GM15510 (cell line): ENCODE measurements around the gene REEP6.

ENCODE experiments used
- POLR2A ChIP-seq: IDR thresholded peaks from 3 replicates; pipeline ENCODE4 v1.6.1; 2011; ENCODE audit warnings: borderline replicate concordance; ENCODE audit not compliant: insufficient read length; ENCODE audit errors: extremely low read depth

The REEP6 gene

DNA sequence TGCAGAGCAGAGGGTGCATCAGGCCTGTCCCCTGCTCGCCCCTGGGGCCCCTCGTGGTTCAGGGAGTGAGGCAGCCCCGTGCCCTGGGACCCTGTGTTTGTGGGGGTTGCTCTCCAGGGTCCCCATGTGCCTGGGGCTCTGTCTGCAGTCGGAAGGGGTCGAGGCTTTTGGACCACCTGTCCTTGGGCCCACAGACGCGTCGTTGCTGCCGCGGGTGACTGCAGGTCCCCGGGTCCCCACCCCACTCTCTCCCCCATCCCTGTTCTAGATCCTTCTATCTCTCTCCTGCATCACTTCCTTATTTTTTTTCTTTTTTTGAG is 2.7 kb upstream of the REEP6 start:
- no peak for TF ChIP-seq POLR2A

DNA sequence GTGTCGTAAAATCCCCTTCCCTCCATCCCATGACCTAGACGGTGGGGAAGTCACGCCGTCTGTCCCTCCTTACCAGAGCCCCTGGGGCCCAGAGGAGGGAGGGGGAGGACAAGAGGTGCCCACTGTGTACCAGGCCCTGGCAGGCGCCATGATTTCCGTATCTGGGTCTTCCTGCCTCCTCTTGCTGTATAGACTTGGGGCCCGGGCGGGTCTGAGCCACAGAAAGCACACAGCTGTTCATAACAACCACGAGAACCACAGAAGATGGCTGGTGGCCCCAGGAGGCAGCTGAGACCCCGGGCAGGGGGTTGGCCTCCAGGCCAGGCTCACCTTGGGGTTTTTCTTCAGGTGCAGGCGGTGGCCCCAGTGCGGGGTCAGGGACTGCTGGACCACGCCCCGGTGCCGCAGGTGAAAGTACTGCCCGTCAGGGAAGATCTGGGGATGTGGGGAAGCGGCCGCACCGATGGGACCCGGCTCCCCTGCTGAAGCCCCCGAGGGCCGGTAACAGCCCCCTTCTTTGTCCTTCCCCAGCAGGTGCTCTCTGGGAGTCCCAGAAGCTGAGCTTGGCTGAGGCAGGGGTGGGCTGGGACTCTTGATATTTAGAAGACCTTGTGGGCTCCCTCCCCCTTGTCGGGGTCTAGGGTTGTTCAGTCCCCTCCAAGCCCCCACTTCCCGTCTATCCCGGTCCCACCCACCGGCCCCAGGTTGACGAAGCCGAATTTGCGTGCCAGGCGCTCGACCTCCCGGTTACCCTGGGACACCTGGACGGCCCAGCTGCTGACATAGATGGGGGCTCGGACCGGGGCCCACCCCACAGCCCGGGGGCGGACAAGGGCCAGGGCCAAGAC is 1.3 kb upstream of the REEP6 start:
- TF ChIP-seq POLR2A: peak; percentile 35

DNA sequence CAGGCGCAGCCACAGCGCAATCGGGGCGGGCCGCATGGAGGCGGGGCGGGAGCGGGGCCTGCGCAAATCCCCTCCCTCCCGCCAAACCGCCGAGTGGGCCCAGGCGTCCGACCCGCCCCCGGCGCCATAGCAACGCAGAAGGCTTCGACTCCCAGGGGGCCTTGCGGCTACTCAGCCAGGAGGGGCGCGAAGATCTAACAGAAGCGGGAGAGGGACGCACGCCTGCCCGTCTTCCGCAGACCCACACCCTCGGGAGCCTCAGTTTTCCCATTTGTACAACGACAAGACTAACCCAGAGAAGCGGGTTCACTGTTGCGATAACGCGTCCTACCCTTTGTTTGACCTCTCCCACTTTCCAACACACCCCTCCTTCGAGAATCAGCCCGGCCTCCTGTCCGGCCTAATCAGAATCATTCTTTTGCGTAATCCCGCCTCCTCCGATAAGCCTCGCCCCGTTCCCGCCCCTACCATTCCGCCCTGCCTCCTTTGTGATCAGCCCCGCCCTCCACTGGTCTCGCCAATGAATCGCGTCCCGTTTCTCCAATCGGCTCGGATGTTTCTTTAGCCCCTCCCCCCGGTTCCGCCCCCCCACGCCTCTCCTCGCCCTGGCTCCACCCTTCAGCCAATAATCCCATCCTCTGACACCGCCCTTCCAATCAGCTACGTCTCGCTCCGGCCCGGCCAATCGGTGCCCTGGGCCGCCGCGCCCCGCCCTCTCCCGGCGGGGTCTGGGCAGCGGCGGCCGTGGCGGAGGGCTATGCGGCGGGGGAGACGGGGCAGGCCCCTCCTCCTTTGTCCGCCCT is 469 bp upstream of the REEP6 start, which contains the start of gene PCSK4:
Gene PCSK4, minus strand, starts transcription at position 40 of the 803 bp plus-strand sequence. Its CDS starts 4 bp downstream, at position 36.
- peak; percentile 0 for TF ChIP-seq POLR2A

- TF ChIP-seq POLR2A: no peak
These were observed 829 bp downstream of the REEP6 start for GRCh38 chr19:1491849-1492170.

- TF ChIP-seq POLR2A: no peak
These were observed 1.6 kb downstream of the REEP6 start for GRCh38 chr19:1492474-1493006.

DNA sequence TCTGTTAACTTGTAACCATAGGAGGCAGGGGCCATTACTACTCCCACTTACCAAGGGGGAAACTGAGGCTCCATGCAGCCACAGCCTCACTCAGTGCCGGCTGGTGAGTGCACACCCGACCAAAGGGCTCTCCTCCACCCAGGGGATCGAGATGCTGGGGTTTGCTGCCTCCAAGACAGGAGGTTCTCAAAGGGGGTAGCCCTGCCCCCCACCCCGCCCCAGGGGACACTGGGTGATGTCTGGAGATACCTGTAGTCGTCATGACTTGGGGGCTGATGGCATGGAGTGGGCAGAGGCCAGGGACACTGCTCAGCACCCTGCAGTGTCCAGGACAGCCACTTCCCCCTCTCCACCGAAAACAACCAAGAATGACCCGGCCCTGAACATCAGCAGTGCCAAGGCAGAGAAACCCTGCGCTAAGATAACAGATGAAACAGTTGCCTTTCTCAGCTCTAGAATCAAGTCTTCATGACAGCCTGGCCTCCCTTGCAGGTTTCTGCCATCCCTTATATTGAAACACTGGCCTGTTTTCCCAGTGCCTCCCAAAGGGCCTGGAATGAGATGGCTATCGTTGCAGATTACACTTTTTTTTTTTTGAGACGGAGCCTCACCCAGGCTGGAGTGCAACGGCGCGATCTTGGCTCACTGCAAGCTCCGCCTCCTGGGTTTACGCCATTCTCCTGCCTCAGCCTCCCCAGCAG is 3.3 kb downstream of the REEP6 start:
- TF ChIP-seq POLR2A: no peak

- no peak for TF ChIP-seq POLR2A
These were observed 4.2 kb downstream of the REEP6 start for GRCh38 chr19:1495051-1495798.

GRCh38 chr19:1495799-1496713 is 5.1 kb downstream of the REEP6 start:
- no peak for TF ChIP-seq POLR2A

- no peak for TF ChIP-seq POLR2A
These were observed 6.0 kb downstream of the REEP6 start for GRCh38 chr19:1496714-1497577.

- no peak for TF ChIP-seq POLR2A
These were observed 6.7 kb downstream of the REEP6 start for GRCh38 chr19:1497578-1498235.

DNA sequence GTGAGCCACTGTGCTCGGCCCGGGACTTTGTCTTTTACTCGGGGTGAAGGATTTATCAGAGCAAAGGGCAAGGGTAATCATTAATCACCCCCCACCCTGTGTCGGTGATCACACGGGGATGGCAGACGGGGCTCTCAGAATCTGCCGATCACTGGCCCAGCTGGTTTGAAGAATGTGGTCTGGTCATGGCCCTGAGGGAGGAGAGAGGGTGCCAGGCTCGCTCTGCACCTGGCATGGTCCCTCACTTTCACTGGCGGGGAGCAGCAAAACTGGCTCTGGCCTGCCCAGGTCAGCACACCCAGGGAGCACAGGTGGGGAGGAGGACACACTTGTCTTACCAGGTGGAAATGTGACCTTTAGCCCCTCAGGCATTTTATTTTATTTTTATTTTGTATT is 10.2 kb downstream of the REEP6 start:
- no peak for TF ChIP-seq POLR2A
